Renal cortical epithelial cell (primary cell): ENCODE data around the gene PRDM2. TPM values are rescaled to one million over a fixed set of nuclear protein-coding genes. Genes with fewer than 3 reads are reported as not detected.
"Not testable (repeated sequence)": the region's sequence is repeated elsewhere in the genome, so short reads cannot be mapped to it uniquely, and the experiment has no call there.

Experiments used
- DNase-seq: peaks from one replicate; pipeline ENCODE4 v3.0.0-alpha.2; 2011; ENCODE audit warnings: low read depth
- total RNA-seq: library from RNA; depleted of rRNA; stranded (reverse); fragments of >200 nt; gene quantifications from 2 replicates; pipeline ENCODE4 v1.2.3, GENCODE V29; 2014

Gene PRDM2
- 6.4 and 17.5 TPM in 2 replicates for total RNA-seq

DNA sequence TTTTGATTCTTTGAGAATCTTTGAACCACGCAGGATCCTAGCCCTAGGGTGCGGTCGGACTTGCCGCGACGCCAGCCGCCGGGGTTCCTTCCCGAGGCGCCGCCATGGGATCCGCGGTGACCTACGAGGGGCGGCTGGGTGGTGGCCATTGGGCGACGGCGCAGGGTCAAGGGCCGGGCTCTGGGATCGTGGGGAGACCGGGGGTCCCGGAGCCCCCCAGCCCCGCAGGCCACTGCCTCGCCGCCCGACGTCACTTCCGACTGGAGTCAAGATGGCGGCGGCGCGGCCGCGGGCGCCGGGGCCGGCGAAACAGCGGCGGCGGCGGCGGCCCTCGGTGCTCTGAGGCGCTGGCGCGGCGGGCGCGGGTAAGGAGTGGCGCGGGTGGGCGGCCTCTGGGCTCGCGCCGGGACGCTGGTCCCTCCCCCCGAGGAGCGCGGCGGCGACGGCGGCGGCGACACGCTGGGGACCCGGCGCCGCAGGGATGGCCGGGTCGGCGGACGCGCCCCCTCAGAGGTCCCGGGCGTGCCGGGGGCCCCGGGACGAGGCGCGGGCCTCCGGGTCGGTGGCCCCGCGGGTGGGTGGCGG is at the start of gene PRDM2:
PRDM2 (plus strand) TSS at position 253 of the 585 bp plus-strand sequence. CDS start 15,418 bp downstream, outside the sequence.
- no peak for DNase-seq

GRCh38 chr1:13651279-13651678 is 48.7 kb upstream of the PRDM2 start:
- no peak for DNase-seq

GRCh38 chr1:13652238-13652637 is 47.8 kb upstream of the PRDM2 start:
- no peak for DNase-seq

DNA sequence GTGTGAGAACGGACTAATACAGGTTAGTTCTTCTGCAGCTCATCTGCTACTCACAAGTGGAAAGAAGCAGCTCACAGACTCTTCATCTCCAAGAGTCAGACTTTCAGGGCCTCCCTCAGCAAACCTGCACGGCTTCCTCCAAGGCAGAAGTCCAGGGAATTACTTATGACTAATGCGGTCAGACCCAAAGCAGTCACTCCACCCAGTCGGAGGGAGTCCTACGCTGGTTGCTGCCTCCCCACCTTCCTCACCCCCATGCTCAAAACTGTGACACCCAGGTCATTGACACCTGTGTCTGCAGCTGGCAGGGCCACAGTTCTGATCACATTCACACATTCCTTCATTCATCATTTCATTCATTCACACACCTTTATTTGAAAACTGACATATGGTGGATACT is 38.4 kb upstream of the PRDM2 start:
- no peak for DNase-seq

GRCh38 chr1:13662493-13662892 is 37.5 kb upstream of the PRDM2 start:
- DNase-seq = no peak

GRCh38 chr1:13663969-13664368 is 36.0 kb upstream of the PRDM2 start:
- no peak for DNase-seq

DNA sequence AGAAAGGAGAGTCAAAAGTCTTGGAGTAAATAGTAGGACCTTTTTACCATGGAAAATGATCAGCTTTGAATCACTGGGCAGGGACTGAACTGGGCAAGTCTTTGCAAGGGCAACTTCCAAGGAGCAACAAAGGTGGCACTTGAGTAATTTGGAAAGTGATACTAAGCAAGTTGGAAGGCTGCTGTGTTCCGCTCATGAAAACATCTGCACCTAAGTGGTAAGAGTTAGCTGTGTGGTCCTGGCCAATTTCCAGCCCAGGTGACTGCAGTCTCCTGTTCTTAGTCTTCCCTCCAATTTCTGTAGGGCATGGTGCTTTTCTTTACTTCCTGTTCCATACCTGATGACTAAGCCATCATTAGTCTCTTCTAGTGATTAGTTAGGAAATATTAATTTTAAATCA is 35.5 kb upstream of the PRDM2 start:
- no peak for DNase-seq

- DNase-seq = no peak
Measured at GRCh38 chr1:13666317-13666716, 33.7 kb upstream of the PRDM2 start.

- no peak for DNase-seq
Measured at GRCh38 chr1:13667691-13668090, 32.3 kb upstream of the PRDM2 start.

DNA sequence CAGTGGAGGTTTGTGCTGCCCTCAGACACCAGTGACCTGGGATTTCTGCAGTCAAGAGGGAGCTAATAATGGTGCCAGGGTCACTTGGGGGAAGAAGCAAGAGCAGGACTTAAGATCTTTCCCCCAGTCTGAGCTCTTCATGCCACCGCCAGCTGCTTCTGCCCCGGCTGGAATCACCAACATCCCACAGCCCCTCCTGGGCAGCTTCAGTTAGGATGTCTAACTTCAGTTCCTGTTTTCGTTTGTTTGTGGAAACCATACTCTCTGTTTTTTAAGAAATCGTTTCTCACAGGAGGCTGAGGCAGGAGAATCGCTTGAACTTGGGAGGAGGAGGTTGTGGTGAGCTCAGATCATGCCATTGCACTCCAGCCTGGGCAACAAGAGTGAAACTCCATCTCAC is 25.6 kb upstream of the PRDM2 start:
- no peak for DNase-seq

DNA sequence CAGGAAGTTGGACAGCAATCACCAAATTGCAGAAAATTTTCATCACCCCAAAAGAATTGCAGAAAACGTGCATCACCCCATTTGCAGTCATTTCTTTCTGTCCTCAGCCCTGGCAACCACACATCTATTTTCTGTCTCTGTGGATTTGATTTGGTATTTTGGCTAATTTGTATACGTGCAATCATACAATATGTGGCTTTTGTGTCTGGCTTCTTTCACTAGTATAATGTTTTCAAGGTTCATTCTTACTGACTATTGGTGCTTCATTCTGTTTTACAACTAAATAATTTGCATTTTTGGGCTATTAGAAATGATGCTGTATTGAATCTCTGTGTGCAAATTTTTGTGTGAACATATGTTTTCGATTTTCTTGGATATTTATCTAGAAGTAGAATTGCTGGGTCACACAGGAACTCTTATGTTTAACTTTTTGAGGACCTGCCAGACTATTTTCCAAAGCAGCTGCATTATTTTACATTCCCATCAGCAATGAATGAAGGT is 24.8 kb upstream of the PRDM2 start:
- no peak for DNase-seq

GRCh38 chr1:13677896-13678295 is 22.1 kb upstream of the PRDM2 start:
- DNase-seq = no peak

DNA sequence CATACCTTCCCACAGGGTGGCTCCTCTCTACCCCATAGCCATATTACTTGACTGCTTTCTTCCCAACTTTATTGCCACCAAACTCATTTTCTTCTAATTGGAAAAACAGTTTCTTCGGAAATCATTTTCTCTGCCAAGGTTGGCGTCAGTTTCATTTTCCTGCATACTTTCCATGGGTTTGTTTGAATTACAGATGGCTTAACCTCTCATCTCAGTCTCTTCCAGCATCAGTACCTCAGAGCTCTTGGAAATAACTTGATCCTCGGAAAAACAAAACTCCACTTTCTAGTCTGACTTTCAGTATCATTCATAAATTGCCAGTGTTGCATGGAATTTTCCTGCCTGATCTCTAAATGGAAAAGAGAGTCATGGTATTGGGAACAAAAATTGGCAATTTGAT is 20.3 kb upstream of the PRDM2 start:
- DNase-seq = no peak

GRCh38 chr1:13680609-13681008 is 19.4 kb upstream of the PRDM2 start:
- not testable (repeated sequence) for DNase-seq

GRCh38 chr1:13681921-13682320 is 18.1 kb upstream of the PRDM2 start:
- DNase-seq = no peak

GRCh38 chr1:13682444-13682843 is 17.5 kb upstream of the PRDM2 start:
- DNase-seq = no peak

- DNase-seq = no peak
Measured at GRCh38 chr1:13683206-13683605, 16.8 kb upstream of the PRDM2 start.

GRCh38 chr1:13687151-13687715 is 12.8 kb upstream of the PRDM2 start:
- DNase-seq = no peak

DNA sequence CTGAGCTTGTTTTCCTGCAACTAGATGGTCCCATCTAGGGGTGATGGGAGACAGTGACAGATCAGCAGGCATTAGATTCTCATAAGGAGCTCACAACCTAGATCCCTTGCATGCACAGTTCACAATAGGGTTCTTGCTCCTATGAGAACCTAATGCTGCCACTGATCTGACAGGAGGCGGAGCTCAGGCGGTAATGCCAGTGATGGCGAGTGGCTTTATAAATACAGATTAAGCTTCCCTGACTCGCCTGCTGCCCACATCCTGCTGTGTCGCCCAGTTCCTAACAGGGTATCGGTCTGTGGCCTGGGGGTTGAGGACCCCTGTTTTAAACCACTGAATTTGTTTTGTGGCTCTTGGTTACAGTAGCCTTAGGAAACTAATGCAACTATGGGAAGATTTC is 6.9 kb upstream of the PRDM2 start:
- DNase-seq = not testable (repeated sequence)

DNA sequence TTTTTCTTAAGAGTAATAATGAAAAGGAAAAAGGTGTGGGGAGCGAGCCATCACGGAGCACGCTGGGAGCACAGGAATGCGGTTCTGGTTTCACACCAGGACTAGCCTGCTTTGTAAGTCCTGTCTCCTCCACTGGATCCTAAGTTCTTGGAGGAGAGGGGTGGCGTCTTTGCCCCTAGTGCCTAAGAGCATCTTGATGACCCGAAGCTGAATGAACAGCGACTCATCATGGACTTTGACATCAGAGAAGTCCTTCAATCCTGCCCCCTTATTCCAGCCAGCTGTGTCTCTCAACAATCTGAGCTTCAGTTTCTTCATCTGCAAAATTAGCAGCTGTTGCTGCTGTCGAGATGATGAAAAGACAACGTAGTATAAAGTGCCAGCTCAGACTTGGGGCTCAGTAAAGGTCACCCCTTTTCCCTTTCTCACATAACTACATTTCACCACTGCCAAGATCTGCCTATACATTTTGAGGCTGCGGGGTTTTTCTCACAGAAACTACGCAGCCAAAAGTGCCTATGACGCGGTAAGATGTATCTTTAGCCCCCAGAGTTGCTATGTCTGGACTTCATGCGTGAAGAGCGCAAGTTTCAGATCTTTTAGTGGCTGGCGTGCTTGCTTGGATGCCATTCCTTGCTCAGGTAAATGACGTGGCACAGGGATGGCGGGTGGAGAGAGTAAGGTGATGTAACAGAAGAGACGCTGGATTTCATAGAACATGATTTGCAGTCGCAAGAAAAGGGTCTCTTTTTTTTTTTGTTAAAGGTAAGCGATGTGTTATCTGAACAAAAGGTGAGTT is 4.9 kb upstream of the PRDM2 start:
- no peak for DNase-seq

DNA sequence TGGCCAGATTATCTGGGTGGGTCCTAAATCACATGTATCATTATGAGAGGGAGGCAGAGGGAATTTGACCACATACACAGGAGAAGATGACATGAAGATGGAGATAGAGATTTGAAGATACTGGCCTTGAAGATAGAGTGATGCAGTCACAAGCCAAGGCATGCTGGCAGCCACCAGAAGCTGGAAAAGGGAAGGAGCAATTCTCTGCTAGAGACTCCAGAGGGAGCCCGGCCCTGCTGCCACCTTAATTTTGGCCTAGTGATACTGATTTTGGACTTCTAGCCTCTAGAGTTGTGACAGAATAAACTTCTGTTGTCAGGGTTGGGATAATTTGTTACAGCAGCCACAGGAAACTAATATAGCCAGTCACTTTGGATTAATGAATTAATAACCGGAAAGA is 2.2 kb upstream of the PRDM2 start:
- no peak for DNase-seq

- peak; percentile 5 for DNase-seq
Measured at GRCh38 chr1:13699510-13699909, 478 bp upstream of the PRDM2 start.
